ENCODE data around the gene CEP295NL.

DNA sequence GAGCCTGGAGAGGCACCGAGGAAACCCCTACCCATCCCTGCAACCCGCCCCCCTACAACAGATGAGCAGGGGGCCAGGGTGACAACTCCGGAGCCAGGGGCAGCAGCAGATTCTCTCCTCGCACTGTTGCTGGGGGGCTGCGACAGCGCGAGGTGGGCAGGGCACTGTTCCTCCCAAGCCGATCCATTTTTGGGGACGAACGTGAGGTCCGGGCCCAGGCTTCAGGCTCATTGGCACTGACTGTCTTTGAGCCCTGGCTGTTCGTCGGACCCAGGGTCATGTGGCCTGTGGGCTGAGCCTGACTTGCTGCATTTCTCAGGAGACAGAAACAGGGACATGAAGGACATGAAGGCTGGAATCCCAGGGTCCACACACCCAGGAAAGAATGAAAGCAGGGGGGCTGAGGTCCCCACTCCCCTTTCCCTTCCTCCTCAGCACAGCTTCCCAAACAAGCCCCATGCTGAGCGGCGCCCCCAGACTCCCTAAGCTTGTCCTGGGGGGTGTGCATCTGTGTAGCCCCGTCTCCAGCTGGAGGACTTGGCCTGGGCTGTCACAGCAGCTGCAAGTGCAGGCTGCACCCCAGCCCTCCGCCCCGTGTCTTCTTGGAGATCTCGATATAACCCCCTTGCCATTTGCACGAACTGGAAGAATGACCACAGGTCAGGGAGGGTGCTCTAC, 18.7 kb downstream of the CEP295NL start:
- TF ChIP-seq POLR2AphosphoS5 (IDR thresholded peaks at IDR 0.05; ENCODE audit: low read depth, low read length) (no peak), SIN3A (IDR thresholded peaks at IDR 0.05; ENCODE audit: borderline replicate concordance, insufficient read depth, low read depth, low read length) (no peak), TCF7L2 (IDR thresholded peaks at IDR 0.05; ENCODE audit: low read depth, low read length) (no peak)
- TF ChIP-seq, protein P1, sequence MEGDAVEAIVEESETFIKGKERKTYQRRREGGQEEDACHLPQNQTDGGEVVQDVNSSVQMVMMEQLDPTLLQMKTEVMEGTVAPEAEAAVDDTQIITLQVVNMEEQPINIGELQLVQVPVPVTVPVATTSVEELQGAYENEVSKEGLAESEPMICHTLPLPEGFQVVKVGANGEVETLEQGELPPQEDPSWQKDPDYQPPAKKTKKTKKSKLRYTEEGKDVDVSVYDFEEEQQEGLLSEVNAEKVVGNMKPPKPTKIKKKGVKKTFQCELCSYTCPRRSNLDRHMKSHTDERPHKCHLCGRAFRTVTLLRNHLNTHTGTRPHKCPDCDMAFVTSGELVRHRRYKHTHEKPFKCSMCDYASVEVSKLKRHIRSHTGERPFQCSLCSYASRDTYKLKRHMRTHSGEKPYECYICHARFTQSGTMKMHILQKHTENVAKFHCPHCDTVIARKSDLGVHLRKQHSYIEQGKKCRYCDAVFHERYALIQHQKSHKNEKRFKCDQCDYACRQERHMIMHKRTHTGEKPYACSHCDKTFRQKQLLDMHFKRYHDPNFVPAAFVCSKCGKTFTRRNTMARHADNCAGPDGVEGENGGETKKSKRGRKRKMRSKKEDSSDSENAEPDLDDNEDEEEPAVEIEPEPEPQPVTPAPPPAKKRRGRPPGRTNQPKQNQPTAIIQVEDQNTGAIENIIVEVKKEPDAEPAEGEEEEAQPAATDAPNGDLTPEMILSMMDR (IDR thresholded peaks at IDR 0.05): no peak
- TF ChIP-seq, protein P2, sequence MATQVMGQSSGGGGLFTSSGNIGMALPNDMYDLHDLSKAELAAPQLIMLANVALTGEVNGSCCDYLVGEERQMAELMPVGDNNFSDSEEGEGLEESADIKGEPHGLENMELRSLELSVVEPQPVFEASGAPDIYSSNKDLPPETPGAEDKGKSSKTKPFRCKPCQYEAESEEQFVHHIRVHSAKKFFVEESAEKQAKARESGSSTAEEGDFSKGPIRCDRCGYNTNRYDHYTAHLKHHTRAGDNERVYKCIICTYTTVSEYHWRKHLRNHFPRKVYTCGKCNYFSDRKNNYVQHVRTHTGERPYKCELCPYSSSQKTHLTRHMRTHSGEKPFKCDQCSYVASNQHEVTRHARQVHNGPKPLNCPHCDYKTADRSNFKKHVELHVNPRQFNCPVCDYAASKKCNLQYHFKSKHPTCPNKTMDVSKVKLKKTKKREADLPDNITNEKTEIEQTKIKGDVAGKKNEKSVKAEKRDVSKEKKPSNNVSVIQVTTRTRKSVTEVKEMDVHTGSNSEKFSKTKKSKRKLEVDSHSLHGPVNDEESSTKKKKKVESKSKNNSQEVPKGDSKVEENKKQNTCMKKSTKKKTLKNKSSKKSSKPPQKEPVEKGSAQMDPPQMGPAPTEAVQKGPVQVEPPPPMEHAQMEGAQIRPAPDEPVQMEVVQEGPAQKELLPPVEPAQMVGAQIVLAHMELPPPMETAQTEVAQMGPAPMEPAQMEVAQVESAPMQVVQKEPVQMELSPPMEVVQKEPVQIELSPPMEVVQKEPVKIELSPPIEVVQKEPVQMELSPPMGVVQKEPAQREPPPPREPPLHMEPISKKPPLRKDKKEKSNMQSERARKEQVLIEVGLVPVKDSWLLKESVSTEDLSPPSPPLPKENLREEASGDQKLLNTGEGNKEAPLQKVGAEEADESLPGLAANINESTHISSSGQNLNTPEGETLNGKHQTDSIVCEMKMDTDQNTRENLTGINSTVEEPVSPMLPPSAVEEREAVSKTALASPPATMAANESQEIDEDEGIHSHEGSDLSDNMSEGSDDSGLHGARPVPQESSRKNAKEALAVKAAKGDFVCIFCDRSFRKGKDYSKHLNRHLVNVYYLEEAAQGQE (IDR thresholded peaks at IDR 0.05; ENCODE audit: insufficient read depth in 1 of 2, low read depth in 2 of 2, low read length in 1 of 2): no peak

Measured in Panc1 (cell line).